HPDE6-E6E7 (cell line): ENCODE measurements around the gene AGAP3.
A peak's percentile ranks its signal among the peaks of the same experiment; 100 is the strongest.

Source experiments
- DNase-seq: peaks from one replicate; pipeline ENCODE4 v3.0.0; 2011; ENCODE audit warnings: missing footprints; ENCODE audit errors: extremely low spot score

AGAP3 gene

DNA sequence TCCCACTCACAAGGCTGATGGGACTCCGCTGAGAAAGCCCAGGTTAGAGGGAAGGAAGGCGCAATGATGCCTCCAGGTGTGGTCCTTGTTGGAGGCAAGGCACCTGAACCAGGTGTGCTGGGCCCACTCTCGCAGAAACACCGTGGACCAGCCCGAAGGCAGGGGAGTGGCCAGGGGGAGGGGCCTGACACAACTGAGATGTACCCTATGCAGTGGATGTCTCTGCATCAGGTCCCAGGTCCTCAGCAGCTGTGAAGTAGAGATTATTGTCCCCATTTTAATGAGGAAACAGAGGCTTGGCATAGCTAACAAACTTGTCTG, 49.2 kb downstream of the AGAP3 start:
- no peak for DNase-seq

DNA sequence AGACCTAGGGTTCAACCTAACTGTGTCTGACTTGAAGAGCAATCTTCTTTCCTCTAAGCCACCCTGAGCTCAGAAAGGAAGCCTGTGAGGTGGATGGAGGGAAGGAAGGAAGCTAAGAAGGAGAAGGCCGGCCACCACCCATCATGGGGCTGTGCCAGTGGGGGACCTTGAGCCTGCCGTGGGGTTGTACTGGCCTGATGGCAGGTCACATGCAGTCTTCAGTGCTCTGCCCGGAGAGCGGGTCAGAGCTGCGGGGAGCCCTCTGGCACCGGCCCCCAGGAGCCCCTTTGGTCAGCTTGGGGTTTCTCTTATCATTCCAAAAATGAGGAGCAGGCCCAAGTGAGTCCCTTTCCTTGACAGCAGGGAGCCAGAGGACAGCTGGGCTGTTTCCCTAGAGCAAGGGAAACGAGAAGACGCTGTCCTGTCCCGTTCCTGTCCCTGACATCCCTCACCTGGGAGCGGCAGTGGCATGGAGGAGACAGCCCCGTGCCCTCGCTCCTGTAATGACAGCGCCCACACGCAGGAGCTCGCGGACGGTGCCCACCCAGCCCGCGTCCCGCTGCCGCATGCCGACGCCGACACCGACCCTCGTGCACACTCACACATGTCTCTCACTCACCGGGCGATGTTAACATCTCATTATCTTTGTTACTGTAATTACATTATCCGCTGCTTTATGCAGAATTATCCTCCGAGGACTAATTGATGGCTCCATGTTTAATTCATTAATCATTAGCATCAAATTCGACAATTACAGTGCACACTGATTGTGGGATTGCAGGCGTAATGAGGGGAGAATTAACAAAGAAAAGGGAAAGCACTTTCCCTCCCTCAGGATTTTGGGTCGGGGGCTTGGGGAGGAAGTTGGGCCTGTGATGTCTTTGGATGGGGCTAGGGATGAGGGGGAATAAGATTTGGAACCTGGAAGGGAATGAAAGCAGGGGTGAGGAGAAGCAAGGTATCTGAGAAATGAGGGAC, 49.9 kb downstream of the AGAP3 start:
- no peak for DNase-seq

DNA sequence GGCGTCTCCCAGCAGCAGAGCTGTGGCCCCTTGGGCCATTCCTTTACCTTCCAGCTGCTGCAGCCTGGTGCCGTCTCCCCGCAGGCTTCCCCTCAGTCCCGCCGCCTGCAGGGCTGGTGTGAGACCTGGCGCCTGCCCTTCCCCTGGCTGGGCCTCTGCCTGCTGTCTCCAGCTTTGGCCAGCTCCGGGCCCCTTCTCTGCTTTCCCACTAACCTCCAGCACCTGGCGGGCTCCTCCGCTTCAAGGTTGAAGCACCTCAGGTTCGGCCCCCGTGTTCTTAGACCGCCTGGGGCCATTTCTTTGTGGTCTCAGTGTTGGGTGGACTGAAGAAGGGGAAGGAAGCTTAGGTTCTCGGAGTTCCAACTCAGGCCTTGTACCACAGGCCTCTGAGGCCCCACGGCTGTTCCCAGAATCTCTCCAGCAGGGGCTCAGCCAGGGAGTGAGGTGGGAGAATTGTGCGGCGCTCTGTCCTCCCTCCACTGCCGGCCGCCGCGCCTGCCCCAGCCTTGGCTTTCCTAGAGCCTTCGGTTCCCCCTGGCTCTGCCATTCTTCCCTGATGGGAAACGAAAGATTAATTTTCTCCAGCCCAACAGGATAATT, 50.9 kb downstream of the AGAP3 start:
- no peak for DNase-seq

DNA sequence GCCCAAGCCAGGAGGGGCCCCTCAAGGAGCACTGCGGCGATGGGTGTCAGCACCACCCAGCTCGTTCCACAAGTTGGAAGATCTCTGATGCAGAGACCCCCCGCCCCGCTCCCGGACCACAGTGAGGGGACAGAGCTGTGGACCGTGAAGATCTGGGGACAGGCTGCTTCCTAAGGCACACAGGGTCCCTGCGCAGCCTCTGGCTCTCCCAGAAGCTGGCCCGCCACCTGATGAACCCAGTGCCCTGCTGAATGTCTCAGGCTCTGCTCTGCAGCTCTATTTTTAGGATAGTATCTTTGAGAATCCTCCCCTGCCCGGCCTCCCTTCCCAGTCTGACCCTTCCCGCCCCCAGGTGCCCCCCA, 51.5 kb downstream of the AGAP3 start:
- no peak for DNase-seq

DNA sequence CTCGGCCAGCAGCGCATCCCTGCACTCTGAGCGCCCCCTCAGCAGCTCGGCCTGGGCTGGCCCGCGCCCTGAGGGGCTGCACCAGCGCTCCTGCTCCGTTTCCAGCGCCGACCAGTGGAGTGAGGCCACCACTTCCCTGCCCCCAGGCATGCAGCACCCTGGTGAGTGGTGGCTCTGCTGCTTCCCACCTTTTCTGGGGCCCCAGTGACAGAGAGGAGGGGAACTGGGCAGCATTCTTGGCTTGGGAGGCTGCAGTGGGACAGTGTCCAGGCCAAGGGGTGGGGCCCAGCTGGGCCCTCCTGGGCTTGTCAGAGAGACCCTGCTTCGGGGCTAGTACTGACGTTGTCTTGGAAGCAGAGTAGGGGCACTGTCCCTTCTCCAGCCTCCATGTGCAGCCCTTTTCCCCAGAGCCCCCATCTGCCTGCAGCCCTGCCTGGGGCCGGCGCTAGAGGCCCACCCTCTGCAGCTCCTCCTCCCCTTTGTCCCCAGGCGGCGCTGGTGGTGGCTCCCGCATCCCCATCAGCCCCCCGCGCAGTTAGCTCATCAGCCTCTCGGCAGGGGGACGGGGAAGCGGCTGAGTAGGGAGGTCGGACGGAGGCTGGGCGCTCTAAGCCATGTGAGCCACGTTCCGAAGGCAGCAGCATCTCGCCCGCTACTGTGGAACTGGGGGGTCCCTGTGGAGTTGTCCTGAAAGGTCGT, 52.0 kb downstream of the AGAP3 start:
- no peak for DNase-seq

DNA sequence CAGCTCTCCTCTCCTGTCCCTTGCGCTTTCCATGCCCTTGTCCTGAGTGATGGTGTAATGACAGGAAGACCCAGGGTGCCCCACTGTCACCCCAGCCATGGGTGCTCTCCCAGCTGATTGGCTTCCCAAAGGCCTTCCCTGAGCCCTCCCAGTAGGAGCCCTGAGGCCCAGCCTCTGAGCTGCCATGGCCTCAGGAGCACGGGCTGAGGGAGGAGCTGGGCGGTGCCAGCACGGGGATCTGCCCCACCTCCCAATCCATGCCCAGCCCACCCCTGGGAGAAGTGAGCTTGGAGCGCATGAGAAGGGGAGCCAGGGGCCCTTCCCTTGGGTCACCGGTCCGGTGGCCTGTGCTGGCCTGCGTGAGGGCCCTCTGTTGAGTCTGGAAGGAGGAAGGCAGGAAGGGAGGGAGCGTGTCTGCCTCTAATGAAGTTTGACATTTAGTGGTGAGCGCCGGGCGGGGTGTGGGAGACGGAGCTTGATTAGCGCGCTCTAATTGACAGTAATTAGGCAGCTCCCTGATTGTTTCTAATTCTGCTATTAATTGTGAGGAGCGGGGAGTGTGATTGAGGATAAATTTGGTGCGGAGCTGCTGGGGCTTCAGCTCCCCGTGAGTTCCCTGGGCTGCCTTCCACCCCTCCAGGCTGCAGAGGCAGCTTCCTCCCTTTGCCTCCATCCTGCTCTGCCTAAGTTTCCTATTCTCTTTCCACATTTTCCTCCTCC, 53.0 kb downstream of the AGAP3 start:
- DNase-seq: no peak

DNA sequence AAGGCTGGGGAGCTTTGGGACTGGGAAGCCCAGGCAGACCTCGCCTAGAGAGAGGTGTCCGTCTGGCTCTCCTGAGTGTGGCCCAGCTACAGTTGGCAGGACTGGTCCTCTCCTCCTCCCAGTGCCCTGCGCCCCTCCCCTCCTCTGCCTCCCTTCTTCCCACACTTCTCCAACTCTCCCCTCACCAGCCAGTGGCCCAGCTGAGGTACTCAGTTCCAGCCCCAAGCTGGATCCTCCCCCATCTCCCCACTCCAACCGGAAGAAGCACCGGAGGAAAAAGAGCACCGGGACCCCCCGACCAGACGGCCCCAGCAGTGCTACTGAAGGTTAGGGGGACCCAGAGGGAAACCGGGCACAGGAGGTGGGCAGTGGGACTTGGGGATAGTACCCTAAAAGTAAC, 53.5 kb downstream of the AGAP3 start:
- DNase-seq: no peak

DNA sequence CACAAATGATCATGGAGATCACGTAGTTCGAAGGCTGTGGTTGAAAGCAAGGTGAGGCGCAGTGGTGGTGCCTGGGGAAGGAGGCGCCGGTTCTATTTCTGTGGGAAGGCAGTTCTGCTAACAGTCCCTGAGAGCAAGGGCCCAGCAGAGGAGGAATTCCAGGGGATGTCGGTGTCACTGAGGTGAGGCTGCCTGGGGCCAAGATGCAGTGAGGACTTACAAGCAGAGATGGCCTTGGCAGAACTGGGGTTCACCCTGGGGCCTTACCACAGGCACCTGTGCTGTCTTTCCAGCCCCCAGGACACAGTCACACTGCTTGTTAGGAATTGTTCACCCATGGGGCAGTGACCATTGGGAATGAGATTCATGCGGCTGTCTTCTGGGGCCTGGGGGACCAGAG, 54.6 kb downstream of the AGAP3 start:
- no peak for DNase-seq

DNA sequence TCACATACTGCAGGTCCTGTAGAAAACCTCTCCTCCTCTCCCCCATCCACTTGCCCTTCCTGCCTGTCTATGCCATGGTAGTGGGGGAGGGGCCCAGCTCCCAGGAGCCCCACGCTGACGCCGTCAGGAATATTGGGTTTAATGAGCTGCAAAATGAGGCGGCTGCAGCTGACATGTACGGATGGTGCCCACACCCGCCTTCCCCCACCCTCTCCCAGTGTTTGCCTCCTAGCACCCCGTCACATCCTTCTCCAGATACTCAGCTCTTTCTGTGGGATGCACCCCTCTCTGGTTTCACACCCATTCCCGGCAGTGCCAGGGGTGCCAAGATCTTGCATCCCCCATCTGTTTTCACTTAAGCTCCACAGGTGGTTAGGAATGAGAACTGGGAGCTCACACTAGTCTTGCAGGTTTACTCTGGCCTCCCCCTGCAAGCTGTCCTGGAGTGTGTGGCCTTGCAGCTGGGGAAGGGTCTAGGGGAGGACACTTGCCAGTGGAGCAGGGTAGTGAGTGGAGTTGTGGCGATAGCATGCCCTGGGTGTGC, 55.1 kb downstream of the AGAP3 start:
- no peak for DNase-seq

DNA sequence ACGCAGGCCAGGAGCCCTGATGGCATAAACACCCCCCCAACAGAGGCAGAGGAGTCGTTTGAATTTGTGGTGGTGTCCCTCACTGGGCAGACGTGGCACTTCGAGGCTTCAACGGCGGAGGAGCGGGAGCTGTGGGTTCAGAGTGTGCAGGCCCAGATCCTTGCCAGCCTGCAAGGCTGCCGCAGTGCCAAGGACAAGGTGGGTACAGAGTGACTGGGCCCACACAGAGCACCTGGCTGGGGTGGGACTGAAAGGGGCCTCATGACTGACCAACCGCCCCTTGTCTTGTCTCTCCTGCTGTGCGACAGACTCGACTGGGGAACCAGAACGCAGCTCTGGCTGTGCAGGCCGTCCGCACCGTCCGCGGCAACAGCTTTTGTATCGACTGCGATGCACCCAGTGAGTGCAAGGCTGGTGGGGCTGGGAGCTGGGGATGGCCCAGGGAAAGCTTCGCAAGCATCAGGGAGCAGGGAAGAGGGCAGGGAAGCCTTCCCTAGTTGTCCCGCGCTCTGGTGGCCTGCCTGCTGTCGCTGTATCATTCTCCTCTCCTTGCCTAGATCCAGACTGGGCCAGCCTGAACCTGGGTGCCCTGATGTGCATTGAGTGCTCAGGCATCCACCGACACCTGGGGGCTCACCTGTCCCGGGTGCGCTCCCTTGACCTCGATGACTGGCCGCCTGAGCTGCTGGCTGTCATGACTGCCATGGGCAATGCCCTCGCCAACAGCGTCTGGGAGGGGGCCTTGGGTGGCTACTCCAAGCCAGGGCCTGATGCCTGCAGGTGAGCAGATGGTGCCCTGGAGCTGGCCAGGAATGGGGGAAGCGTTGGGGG, 55.8 kb downstream of the AGAP3 start:
- no peak for DNase-seq

DNA sequence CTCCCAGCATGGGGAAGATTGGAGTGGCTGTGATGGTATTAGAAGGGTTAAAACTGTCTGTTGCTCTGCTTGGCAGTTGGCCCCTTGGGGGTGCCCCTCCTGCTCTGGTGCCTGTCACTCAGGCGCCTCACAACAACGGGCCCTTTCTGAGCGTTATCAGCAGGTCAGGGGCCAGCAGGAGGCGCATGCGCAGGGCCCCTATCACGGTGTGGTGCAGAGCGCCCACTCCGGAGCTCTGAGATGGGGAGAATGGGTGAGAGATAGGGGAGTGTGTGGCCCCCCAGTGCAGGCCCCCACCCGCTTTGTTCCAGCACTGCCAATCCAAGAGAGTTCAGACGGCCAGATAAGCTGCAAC, 56.4 kb downstream of the AGAP3 start:
- DNase-seq: no peak

DNA sequence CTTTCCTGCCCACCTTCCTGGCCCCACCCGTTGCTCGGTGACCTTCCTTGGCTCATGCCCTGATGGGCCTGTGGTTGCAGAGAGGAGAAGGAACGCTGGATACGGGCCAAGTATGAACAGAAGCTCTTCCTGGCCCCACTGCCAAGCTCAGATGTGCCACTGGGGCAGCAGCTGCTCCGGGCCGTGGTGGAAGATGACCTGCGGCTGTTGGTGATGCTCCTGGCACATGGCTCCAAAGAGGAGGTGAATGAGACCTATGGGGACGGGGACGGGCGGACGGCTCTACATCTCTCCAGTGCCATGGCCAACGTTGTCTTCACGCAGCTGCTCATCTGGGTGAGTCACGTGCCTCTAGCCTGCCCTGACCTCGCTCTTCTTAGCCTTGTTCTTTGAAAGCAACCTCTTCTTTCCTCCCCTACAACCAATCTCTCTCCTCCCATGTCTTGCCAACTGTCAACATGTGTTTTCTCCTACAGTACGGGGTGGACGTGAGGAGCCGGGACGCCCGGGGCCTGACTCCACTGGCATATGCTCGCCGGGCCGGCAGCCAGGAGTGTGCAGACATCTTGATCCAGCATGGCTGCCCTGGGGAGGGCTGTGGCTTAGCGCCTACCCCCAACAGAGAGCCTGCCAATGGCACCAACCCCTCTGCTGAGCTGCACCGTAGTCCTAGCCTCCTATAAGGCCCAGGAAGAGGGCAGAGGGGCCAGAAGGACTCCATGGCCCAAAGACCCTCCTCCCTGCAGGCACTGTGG, 57.2 kb downstream of the AGAP3 start:
- no peak for DNase-seq

DNA sequence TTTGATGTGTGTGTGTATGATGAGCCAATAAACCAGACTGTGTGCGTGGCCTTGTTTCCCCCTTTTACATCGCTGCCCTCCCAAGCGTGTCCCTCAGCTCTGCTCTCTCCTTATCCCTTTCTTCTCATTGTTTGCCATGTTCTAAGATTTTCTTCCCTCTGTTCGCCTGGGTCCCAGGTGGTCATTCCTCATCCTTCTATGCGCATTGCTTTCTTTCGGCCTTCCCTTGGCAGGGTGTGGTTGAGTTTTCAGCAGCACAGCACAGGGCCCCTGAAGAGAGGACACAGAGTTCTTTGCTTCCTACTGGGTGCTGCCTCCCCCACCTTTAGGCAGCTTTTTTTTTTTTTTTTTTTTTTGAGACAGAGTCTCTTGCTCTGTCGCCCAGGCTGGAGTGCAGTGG, 58.1 kb downstream of the AGAP3 start:
- no peak for DNase-seq

DNA sequence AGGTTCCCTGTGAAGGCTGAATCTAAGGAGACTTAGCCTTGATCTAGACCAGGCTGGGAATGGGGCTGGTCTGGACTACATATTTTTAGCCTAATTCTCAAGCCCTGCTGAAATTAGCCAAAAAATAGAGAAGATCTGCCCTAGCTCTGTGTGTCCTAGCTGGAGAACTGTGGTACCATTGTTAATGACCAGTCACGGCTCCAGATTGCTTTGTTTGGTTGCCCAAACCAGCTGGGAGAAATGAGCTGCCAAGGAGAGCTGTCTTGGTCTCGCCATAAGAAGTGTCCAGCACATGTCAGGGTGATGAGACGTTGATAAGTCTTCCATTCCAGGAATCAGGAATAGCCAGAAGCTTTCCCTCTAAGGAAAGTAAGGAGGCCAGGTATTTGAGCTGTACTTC, 60.5 kb downstream of the AGAP3 start:
- no peak for DNase-seq

DNA sequence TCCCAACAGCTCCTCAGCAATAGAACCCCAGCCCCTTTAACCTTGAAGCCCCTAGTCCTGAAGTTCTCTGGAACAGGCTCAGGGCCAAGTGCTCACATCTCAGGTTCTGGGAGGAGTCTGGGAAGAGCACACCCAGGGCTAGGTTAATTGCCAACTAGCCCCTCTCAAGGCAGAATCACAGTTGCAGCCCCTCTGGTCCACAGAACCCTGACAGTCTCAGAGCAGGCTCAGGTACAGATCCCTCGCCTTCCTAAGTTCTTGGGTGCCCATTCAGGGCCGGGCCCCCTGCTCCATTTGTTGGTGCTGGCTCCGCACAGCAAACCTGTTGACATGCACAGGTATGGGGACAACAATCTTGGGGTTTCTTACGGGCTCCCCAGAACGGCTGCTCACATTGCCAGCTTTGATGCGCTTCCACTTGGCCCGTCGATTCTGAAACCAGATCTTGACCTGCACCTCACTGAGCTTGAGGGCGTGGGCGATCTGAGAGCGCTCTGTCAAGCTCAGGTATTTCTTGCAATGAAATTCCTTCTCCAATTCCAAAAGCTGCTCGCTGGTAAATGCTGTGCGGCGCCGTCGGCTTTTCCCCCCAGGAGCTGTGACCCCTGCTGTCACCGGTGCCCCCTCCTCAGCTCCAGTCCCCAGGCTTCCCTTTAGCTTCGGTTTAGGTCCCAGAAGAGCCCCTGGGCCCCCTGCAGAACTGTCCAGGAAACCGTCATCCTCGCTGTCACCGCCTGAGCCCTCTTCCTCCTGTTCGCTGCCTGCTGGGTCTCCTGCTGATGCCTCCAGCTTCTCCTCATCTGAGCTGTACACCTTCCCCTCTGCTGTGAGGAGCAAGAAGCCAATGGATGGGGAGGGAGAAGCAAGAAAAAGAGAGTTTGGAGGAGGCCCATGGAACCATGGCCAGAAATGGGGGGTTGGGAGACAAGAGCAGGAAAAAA, 62.3 kb downstream of the AGAP3 start:
- no peak for DNase-seq

DNA sequence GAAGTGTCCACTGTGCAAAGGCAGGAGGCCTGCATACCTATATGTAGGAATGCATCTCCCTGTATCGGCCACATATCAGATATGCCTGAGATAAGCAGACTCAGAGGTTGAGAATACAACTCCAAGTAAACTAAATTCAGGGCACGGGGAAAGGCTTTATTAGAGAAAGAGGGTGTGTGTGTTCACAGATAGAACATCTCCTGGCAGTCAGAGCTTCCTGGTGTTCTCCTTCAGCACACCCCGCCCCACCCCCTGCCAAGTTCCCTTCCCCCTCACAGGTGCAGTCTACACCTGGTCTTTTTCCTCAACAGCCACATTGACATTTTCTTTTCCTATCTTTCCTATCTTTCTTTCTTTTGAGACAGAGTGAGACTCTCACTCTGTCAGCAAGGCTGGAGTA, 64.1 kb downstream of the AGAP3 start:
- no peak for DNase-seq

DNA sequence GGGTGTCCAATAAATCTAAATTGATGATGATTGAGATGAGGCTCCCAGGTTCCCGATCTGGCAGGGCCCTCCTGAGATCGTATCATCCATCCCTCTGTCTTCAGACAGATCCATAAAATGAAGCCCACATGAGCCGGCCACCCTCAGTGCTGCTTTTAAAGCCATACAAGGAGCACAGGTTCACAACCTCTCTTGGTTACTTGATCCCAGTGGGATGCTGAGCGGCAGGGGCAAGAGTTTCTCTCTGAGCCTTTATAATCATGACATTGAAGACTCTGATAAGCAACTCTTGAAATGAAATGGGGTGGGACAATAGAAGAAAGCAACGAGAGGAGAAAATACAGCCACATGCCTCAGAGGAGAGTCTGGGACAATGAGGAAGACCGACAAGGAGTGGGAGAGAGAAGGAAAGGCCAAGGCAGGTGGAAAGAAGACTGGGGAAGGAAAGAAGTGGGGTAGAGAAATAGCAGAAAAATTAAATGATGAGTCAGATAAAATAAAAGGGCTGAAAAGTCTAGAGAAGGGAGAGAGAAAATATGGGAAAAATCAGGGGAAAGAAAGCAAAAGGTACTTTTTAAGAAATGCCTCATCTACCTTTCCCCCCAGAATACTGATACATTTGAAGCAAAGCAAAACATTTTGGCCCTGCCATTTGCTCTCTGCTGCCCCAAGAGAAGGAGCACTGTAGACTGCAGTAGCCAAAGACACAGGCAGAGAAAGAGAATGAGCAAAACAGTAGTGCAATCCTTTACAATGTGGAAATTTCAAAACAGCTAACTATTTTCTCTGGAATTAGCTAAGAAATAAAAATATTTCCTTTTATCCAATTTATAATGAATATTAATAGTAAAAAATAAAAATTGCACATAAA, 66.6 kb downstream of the AGAP3 start:
- no peak for DNase-seq

DNA sequence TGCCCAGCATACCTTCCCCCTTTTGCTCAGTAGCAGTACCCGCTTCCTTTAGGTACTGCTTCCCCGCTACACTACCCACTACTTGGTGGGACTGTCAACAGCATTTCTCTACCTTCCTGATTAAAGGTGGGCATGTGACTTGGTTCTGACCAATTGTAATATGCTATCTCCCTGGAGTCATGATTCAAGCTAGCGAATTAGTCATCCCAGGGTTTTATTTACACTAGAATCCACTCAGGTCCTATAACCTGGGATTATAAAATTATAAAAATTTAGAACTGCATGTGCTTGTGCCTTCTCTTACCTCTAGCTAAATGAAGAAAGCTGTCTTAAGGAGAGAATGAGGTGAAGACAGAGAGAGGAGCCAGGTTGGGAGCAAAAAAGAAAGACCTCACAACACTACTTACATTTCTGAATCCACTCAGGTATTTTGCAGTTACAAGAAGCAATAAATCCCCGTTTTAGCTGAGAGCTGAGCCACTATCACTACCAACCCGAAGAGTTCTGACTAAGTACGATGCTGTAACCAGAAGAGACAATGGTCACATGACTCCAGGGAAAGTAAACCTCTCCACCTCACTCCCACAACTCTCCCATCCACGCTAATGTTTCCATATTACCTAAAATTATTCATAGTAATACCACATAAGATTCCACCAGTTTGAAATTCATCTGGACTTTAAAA, 71.5 kb downstream of the AGAP3 start:
- DNase-seq: peak; percentile 64
